Keratinocyte (primary cell): ENCODE measurements around the gene GRK4. TPM values are rescaled to one million over a fixed set of nuclear protein-coding genes. Genes with fewer than 3 reads are reported as not detected.
"Not testable (repeated sequence)": the region's sequence is repeated elsewhere in the genome, so short reads cannot be mapped to it uniquely, and the experiment has no call there.

Experiments
- DNase-seq: peaks from one replicate; pipeline ENCODE4 v3.0.0-alpha.2; 2011; ENCODE audit warnings: low read depth, missing footprints, low spot score
- FAIRE-seq: peaks from 2 replicates; lab custom pipeline; 2011; peaks lifted over from hg19 to GRCh38; lab: Jason Lieb, UNC
- H2AFZ ChIP-seq: 2 replicates; pipeline ENCODE4 v1.6.0; 2012; ENCODE audit warnings: low read length, control low read depth, inconsistent platforms; ENCODE audit not compliant: control insufficient read depth
- H3K27ac ChIP-seq: 2 replicates; pipeline ENCODE4 v1.5.1; 2011; ENCODE audit warnings: low read length; ENCODE audit not compliant: control insufficient read depth, insufficient read depth
- H3K27me3 ChIP-seq: 3 replicates; pipeline ENCODE4 v1.6.0; 2011; ENCODE audit warnings: low read length; ENCODE audit not compliant: control insufficient read depth, insufficient read depth; ENCODE audit errors: extremely low read depth
- H3K36me3 ChIP-seq, 2 experiments: 2 replicates in 1 of 2; 3 replicates in 1 of 2; pipeline ENCODE4 v1.5.1; 2011; ENCODE audit warnings: low read length in 2 of 2, mild to moderate bottlenecking in 1 of 2; ENCODE audit not compliant: control insufficient read depth in 2 of 2, insufficient read depth in 2 of 2; ENCODE audit errors: extremely low read depth in 1 of 2
- H3K4me1 ChIP-seq: 3 replicates; pipeline ENCODE4 v1.5.1; 2011; ENCODE audit warnings: low read length; ENCODE audit not compliant: control insufficient read depth, insufficient read depth; ENCODE audit errors: extremely low read depth
- H3K4me2 ChIP-seq: 3 replicates; pipeline ENCODE4 v1.6.0; 2011; ENCODE audit warnings: low read depth, low read length; ENCODE audit not compliant: control insufficient read depth, insufficient read depth; ENCODE audit errors: extremely low read depth
- H3K4me3 ChIP-seq, 3 experiments: fragments of 200-600 bp in 1 of 3; sonication (generic) in 1 of 3; 2 replicates in 2 of 3; 3 replicates in 1 of 3; pipeline ENCODE4 v1.5.1; 2011 to 2016; ENCODE audit warnings: low read length in 3 of 3, mild to moderate bottlenecking in 3 of 3, control low read depth in 2 of 3, inconsistent platforms in 1 of 3, low read depth in 1 of 3, mixed read lengths in 1 of 3, mixed run types in 1 of 3, moderate library complexity in 1 of 3; ENCODE audit not compliant: control insufficient read depth in 2 of 3, insufficient read depth in 2 of 3; ENCODE audit errors: extremely low read depth in 1 of 3
- H3K79me2 ChIP-seq: 2 replicates; pipeline ENCODE4 v1.6.0; 2012; ENCODE audit warnings: low read length; ENCODE audit not compliant: control insufficient read depth, insufficient read depth
- H3K9ac ChIP-seq: 3 replicates; pipeline ENCODE4 v1.6.0; 2011; ENCODE audit warnings: low read length; ENCODE audit not compliant: control insufficient read depth, insufficient read depth; ENCODE audit errors: extremely low read depth
- H3K9me1 ChIP-seq: 3 replicates; pipeline ENCODE4 v1.6.0; 2011; ENCODE audit warnings: low read length; ENCODE audit not compliant: control insufficient read depth, insufficient read depth; ENCODE audit errors: extremely low read depth
- H3K9me3 ChIP-seq: 2 replicates; pipeline ENCODE4 v1.5.1; 2012; ENCODE audit warnings: low read depth, low read length; ENCODE audit not compliant: control insufficient read depth
- H4K20me1 ChIP-seq: 3 replicates; pipeline ENCODE4 v1.6.0; 2011; ENCODE audit warnings: low read length; ENCODE audit not compliant: control insufficient read depth, insufficient read depth; ENCODE audit errors: extremely low read depth
- CTCF ChIP-seq, 3 experiments: IDR thresholded peaks in 1 of 3; conservative IDR thresholded peaks in 1 of 3; optimal IDR thresholded peaks in 1 of 3; 2 replicates in 2 of 3; 3 replicates in 1 of 3; pipeline versions ENCODE3 to v1.5.1; 2011; ENCODE audit warnings: low read length in 3 of 3, mild to moderate bottlenecking in 3 of 3, moderate library complexity in 2 of 3, control low read depth in 1 of 3, inconsistent platforms in 1 of 3; ENCODE audit not compliant: insufficient read depth in 2 of 3; ENCODE audit errors: extremely low read depth in 1 of 3
- EZH2 ChIP-seq: IDR thresholded peaks from one replicate; pipeline ENCODE4 v1.6.1; 2012; ENCODE audit warnings: inconsistent platforms, mild to moderate bottlenecking, low read length, moderate library complexity
- dilution Hi-C: fragments of 300-500 bp; cut with MboI; formaldehyde crosslinking; loops from one replicate; pipeline ENCODE4 v1.7.0; 2020; ENCODE audit warnings: low sequenced_read_pairs; ENCODE audit not compliant: extremely low pct_ligation_motif_present
- polyA plus RNA-seq, 5 experiments: library from polyadenylated mRNA; depleted of rRNA in 3 of 5; stranded (reverse) in 3 of 5; stranded (forward) in 1 of 5; unstranded in 1 of 5; fragments of >200 nt; gene quantifications; 1 replicate in 1 of 5; 2 replicates in 3 of 5; 3 replicates in 1 of 5; pipeline versions ENCODE4 v1.2.1 to v1.2.3, GENCODE V29; 2011 to 2012; ENCODE audit warnings: missing spikeins in 2 of 5, low read depth in 1 of 5, low replicate concordance in 1 of 5

The GRK4 gene
- polyA plus RNA-seq, 1 donor (not counting 4 experiments of a cell fraction or from before 2014, with no cell fraction given), result 4.3 TPM

GRCh38 chr4:2944091-2944482 lies 19.3 kb upstream of the GRK4 start:
- H2AFZ ChIP-seq, result no peak overlapping the region
- no peaks in the 10 kb centered on the region for H3K9me3 ChIP-seq
- peaks cover 4% of the 10 kb centered on the region for H3K79me2 ChIP-seq
- no peaks in the 10 kb centered on the region for H3K9me1 ChIP-seq
- H3K9ac ChIP-seq, result no peak overlapping the region
- no peak overlapping the region for H3K4me2 ChIP-seq
- dilution Hi-C loops, result no loop called here
- no peak overlapping the region for H3K27ac ChIP-seq
- no peak for FAIRE-seq
- DNase-seq, result no peak
- no peaks in the 10 kb centered on the region for H3K4me1 ChIP-seq
- peaks cover 12% of the 10 kb centered on the region for H4K20me1 ChIP-seq
- no peaks in the 10 kb centered on the region for H3K27me3 ChIP-seq
- no peak for TF ChIP-seq EZH2
- TF ChIP-seq CTCF (optimal IDR thresholded peaks at IDR 0.05 in 1 of 3, IDR thresholded peaks at IDR 0.05 in 1 of 3, conservative IDR thresholded peaks at IDR 0.05 in 1 of 3; ENCODE audit: extremely low read depth in 1 of 3, insufficient read depth in 2 of 3, low read length in 3 of 3), result no peak
- peaks cover 47 to 59% of the 10 kb centered on the region in 2 experiments for H3K36me3 ChIP-seq
- no peak overlapping the region for H3K4me3 ChIP-seq

GRCh38 chr4:2944586-2945526 lies 18.5 kb upstream of the GRK4 start:
- H3K79me2 ChIP-seq, result peaks cover 3% of the 10 kb centered on the region
- no peak overlapping the region for H3K4me3 ChIP-seq
- no peak overlapping the region for H3K9ac ChIP-seq
- no peak overlapping the region for H2AFZ ChIP-seq
- peaks cover 48 to 58% of the 10 kb centered on the region in 2 experiments for H3K36me3 ChIP-seq
- dilution Hi-C loops, result no loop called here
- H3K9me3 ChIP-seq, result no peaks in the 10 kb centered on the region
- no peaks in the 10 kb centered on the region for H3K9me1 ChIP-seq
- H3K27ac ChIP-seq, result no peak overlapping the region
- H4K20me1 ChIP-seq, result peaks cover 12% of the 10 kb centered on the region
- no peaks in the 10 kb centered on the region for H3K4me1 ChIP-seq
- no peak for DNase-seq
- no peak overlapping the region for H3K4me2 ChIP-seq
- no peaks in the 10 kb centered on the region for H3K27me3 ChIP-seq
- FAIRE-seq, result no peak
- TF ChIP-seq CTCF (optimal IDR thresholded peaks at IDR 0.05 in 1 of 3, IDR thresholded peaks at IDR 0.05 in 1 of 3, conservative IDR thresholded peaks at IDR 0.05 in 1 of 3; ENCODE audit: extremely low read depth in 1 of 3, insufficient read depth in 2 of 3, low read length in 3 of 3), result no peak
- TF ChIP-seq EZH2, result no peak

GRCh38 chr4:2945619-2946604 lies 17.5 kb upstream of the GRK4 start:
- H3K9me3 ChIP-seq, H3K4me3 ChIP-seq, H3K9me1 ChIP-seq, dilution Hi-C loops, H4K20me1 ChIP-seq, FAIRE-seq, H3K9ac ChIP-seq, DNase-seq, H3K27ac ChIP-seq, H3K79me2 ChIP-seq, H2AFZ ChIP-seq, H3K27me3 ChIP-seq, H3K4me2 ChIP-seq, H3K4me1 ChIP-seq: not testable (repeated sequence)
- H3K36me3 ChIP-seq, result peaks cover 47 to 52% of the 10 kb centered on the region in 2 experiments
